CD4-positive, alpha-beta T cell treated with Interleukin-6 at 100 ng/mL for 8 hours (primary cell): ENCODE measurements around the gene BCAS3.

ENCODE experiments used
- DNase-seq: peaks from one replicate; pipeline ENCODE4 v3.0.0-alpha.2; 2020; ENCODE audit warnings: mixed read lengths, low spot score

The BCAS3 gene

DNA sequence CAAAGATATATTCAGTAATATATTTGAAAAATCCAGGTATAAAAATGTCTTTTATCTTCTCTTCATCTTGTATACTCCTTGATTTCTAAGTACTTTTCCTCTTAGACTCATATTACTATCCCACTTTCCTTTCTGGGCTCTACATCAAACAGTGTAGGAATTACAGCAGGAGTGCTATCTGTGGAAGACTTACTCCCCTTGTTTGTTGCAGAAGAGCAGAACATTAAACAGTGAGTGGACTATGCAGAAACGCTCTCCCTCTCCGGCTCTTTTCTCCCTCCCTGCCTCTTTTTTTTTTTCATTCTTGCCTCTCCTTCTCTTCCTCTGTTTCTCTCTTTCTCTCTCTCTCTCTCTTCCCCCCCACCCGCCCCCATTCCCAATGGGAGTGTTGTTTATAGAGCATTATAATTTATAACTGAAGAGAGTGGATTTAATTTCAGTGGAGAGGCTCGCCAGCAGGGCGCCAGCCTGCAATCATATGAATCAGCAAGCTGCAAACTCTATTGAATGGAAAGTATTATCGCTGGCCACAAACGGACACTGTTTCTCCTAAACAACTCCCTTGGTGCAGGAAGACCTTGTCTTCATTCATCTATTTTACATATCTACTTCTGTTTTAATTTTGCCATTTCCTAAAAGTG lies 479.7 kb downstream of the BCAS3 start:
- DNase-seq: no peak

GRCh38 chr17:61158376-61158775 lies 480.7 kb downstream of the BCAS3 start:
- no peak for DNase-seq

GRCh38 chr17:61159221-61159814 lies 481.7 kb downstream of the BCAS3 start:
- DNase-seq: no peak

- no peak for DNase-seq
These were observed 482.6 kb downstream of the BCAS3 start for GRCh38 chr17:61160204-61160603.

GRCh38 chr17:61160789-61161445 lies 483.3 kb downstream of the BCAS3 start:
- no peak for DNase-seq

GRCh38 chr17:61161615-61162134 lies 484.0 kb downstream of the BCAS3 start:
- no peak for DNase-seq

DNA sequence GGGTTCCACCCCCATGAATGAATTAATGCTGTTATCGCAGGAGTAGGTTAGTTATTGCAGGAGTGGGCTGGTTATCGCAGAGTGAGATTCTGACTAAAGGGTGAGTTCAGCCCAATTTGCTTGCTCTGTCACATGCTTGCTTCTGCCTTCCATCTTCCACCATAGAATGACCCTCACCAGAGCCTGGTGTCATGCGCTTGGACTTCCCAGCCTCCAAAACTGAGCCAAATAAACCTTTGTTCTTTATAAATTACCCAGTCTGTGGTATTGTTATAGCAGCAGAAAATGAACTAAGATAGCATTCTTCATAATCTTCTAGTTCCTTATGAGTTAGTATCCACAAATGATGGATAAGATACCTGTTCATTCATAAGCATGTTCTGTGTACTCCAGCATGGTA lies 486.9 kb downstream of the BCAS3 start:
- no peak for DNase-seq

DNA sequence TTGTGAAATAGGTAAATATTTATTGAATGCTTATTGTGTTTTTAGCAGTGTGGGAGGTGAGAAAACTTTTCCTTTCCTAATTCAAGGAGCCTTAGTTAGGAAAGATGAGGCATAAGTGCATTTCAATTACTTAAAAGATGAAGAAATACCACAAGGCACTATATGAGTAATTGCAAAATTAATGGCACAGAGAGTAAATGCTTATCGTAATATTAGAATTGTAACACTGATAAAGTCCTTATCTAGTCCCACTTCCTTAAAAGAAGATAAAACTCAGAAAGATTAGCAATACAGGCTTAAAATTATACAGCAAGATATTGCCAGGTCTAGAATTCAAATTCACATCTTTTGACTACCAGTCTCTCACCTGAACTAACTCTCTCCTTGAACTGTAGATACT lies 489.4 kb downstream of the BCAS3 start:
- DNase-seq: no peak

GRCh38 chr17:61168506-61168905 lies 490.9 kb downstream of the BCAS3 start:
- DNase-seq: no peak

DNA sequence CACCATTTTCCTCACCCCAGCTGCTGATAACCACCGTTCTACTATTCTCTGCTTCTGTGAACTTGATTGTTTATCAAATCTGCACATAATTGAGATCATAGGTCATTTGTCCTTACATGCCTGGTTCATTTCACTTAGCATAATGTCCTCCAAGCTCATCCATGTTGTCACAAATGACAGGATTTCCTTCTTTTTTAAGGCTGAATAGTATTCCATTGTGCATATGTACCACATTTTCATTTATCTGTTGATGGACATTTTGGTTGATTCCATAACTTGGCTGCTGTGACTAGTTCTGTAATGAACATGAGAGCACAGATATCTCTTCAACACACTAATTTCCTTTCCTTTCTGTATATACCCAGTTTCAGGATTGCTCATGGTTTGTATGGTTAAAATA lies 496.7 kb downstream of the BCAS3 start:
- no peak for DNase-seq

DNA sequence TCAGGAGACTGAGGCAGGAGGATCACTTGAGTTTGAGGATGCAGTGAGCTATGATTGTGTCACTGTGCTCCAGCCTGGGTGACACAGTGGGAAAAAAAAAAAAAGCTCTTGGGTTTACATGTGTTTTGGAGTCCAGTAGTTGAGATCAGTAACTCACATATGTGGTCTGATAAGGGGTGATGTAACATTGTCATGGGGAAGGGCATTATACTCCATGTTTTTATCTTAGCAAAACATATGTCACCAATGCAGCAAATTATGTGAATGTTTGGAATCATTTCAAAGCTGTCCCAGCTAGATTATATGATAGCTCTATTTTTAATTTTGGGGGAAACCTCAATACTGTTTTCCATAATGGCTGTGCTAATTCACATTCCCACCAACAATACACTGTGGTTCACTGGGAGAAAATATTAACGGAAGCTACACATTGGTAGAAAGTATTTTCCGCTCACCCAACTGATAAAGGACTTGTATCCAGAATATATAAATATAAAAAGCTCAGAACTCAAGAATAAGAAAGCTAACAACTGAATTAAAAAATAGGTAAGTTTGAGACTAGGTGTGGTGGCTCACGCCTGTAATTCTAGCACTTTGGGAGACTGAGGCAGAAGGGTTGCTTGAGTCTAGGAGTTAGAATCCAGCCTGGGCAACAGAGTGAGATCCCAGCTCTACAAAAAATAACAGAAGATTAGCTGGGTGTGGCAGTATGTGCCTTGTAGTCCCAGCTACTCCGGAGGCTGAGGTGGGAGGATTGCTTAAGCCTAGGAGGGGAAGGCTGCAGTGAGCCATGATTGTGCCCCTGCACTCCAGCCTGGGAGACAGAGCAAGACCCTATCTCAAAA lies 497.9 kb downstream of the BCAS3 start:
- no peak for DNase-seq

GRCh38 chr17:61177351-61177750 lies 499.7 kb downstream of the BCAS3 start:
- DNase-seq: no peak

DNA sequence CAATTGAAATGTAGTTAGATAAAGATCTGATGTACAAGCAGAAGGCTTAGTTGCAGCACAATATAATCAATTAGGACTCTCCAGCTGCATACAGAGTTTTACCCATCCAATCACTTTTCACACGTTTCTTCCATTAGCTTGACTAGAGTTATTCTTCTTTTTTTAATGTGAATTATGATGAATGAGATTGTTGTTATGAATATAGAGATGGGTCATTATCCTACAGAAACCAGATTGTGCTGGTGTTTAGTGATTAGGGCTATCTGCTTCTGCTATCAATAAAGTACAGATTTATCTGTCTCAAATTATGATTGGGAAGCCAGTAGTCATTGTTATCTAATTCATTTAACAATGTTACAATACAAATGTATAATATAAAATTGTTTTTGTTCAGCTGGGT lies 500.6 kb downstream of the BCAS3 start:
- DNase-seq: no peak

- no peak for DNase-seq
These were observed 501.7 kb downstream of the BCAS3 start for GRCh38 chr17:61179380-61179806.

GRCh38 chr17:61183793-61184192 lies 506.1 kb downstream of the BCAS3 start:
- no peak for DNase-seq

GRCh38 chr17:61185385-61185784 lies 507.7 kb downstream of the BCAS3 start:
- no peak for DNase-seq

- no peak for DNase-seq
These were observed 509.4 kb downstream of the BCAS3 start for GRCh38 chr17:61187038-61187437.

DNA sequence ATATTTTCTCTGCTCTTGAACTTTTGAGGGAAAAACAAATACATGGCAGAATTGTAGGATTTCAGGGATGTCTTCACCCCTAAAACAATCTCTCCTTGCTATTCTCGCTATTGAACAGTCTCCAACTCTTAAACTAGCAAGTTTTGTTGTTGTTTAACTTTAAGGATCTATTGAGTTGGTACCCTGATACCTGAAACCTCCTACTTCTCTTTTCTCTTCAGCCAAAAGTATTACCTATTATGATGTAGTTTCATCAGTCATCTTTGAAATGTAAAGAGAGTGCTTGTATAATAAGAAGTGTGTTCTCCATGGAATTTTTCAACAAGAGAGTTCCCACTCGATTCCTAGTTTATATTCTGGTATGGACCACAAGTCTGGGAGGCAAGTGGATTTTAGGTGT lies 510.4 kb downstream of the BCAS3 start:
- no peak for DNase-seq

DNA sequence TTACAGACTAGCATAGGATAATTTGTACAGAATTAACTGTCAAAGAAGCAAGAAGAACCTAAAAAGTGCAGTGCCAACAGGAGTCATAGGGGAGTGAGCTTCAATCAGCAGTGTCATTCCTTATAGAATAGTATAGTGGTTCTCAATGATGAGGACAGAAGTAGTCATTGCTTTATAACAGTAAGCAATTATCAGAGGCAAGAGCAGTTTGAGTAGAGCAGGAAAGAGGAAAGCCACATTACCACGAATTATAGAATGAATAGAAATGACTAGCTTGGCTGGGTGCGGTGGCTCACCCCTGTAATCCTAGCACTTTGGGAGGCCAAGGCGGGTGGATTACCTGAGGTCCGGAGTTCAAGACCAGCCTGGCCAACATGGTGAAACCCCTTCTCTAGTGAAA lies 512.3 kb downstream of the BCAS3 start:
- DNase-seq: no peak

GRCh38 chr17:61196302-61196704 lies 518.7 kb downstream of the BCAS3 start:
- DNase-seq: no peak

DNA sequence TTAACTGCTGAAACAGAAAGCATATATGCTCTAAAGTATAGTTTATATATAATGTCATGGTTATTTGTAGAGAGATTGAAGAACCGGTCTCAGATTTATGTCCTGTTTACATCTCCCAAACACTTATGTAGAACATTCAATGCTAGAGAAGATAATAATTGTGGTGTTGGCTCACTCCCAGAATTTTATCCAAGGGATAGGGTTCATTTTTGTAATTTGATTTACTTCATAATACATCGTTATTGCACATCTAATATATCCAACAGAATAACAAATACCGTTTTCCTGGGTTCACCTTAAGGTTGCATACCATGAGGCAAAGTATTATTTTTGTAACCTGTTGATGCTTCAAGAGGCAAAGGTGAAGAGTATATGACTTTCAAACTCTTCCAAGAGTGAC lies 519.1 kb downstream of the BCAS3 start:
- DNase-seq: no peak
